HG02981 (cell line): Measurements from ENCODE around the gene LHX5.

Experiments
- ATAC-seq: cut with Tn5 transposase; IDR thresholded peaks from one replicate; pipeline ENCODE4 v1.9.1; 2021; ENCODE audit warnings: mild to moderate bottlenecking, moderate library complexity; ENCODE audit not compliant: unreplicated experiment

LHX5 gene

DNA sequence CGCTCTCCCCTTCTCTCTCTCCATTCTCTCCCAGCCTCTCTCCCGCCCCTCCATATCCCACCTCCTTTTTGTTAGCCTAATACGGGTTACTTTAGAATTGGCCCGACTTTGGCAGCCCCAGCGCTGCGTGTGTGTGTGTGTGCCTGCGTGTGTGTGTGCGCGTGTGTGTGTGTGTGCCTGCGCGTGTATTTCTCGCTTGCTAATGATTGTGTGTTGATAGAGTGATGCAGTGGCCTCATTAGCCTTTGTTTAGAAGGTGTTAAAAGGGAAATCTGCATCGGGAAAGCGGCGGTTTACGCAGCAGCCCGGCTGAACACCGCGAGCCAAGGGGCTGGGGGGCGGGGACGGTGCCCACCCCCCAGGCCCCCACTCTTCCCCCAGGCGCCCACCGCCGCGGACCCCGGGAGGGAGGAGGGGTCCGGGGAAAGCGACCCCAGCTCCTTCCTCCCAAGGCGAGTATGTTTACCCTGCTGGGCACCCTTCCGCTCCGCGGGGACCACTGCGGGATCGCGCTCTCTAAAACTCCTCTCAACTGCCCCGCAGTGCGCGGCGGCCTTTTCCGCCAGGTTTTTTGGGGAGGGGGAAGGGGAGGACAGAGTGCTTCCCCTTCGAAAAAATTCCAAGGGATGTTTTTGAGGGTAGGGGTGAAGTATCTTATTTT lies 6.8 kb upstream of the LHX5 start:
- ATAC-seq, result no peak

GRCh38 chr12:113477842-113478215 lies 6.2 kb upstream of the LHX5 start:
- ATAC-seq, result no peak

- ATAC-seq, result no peak
Observed at GRCh38 chr12:113477171-113477841, 5.6 kb upstream of the LHX5 start.

DNA sequence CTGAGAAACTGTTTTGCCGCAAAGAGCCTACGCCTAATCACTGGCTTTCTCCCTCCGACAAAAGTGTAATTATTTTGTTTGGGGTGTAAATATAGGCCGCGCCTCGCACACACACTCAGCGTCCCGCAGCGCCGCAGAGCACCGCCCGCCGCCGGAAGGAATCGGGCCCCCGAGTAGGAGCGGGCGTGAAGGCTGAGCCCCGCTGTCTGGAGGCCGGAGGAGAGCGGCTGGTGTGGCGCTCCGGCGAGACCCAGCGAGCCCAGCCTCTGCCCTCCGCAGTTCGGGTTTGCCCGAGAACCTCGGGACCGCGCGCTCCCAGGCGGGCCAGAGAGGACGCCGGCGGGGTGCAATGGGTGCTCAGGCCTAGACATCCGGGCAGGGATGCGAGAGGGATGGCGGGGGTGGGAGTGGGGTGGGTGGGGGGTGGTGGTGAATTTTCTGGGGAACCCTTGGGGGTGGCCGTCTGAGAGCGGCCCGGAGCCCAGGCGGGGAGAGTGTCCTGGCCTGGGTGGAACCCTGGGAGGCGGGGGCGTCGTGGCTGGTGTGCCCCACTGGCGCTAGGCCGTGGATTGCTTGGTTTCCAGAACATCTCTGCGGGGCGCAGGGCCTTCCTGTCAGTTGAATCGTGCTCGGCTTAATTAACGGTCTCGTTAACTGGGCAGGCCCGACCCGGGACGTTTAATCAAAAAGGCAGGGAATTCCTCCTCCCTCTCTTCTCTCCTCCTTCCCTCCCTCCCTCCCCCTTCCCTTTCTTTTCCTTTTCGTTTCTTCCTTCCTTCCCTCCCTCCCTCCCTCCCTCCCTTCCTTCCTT lies 4.7 kb upstream of the LHX5 start:
- ATAC-seq, result no peak

- no peak for ATAC-seq
Observed at GRCh38 chr12:113475451-113476175, 3.9 kb upstream of the LHX5 start.

GRCh38 chr12:113474635-113475436 lies 3.2 kb upstream of the LHX5 start:
- ATAC-seq, result no peak

DNA sequence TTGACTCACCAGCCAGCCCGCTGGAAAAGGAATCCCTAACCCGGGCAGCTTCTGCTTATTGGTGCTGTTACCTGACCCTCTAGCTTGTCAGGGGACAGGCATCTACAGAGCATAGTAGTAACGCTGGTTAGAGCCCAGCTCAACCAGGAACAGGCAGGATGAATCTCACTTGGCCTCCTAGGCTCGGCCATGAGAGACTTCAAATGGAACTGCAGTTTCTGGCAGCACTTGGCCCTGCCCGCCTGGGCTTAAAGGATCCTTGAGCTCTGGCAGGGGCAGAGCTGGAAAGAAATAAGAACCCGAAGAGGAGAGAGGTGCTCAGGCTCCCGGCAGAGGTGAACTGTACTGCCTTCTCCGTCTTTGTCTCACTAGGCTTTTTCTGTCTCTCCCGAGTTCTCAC lies 2.3 kb upstream of the LHX5 start:
- ATAC-seq, result no peak

DNA sequence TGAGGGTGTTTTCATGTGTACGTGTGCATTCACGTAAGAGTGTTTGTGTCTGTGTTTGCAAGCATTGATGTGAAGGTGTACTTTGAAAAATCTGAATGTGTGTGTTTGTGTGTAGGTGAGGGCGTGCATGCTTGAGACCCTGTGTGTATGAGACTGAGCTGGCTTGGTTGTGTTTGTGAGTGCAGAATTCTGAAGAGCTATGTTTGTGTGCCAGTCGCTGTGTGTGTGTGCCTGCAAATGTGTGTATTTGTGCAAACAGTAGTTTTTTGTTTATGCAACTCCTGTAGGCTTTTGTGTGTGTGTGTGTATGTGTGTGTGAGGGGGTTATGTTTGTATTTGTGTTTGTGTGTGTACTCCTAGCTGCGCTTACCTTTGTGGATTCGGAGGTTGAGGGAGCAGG lies 1.7 kb upstream of the LHX5 start:
- ATAC-seq, result no peak

- no peak for ATAC-seq
Observed at GRCh38 chr12:113472191-113473121, 785 bp upstream of the LHX5 start.

DNA sequence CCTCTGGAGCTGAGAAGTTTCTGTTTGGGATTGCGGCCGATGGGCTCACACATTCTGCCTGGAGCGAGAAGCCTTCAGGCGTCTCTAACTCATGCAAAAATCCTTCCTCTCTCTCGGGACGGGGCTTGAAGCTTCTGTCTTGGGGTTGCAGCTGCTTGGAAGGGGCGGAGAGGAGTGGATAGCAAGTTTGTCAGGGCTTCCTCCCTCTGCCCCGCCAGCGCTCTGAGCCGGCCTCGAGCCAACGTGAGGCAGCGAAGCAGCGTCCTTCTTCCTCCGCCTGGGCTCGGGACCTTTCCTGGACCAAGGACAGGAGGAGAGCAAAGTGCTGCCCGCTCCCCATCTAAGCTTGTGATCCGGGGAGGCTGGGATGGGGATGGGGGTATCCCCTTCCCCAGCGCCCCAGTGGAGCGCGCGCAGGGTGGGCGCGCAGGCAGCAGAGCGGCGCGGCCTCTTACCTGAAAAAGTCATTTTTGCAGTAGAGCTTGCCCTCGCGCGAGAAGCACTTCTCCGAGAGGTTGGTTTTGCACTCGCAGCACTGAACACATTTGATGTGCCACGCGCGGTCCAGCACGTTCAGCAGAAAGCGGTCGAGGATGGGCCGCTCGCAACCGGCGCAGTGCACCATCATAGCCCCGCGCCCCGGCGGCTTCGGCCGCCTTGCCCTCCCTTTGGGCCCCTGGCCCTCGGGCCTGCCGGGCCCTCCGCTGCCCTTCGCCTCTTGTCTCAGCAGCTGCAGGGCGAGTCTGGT lies 626 bp downstream of the LHX5 start:
- ATAC-seq, result no peak

- ATAC-seq, result no peak
Observed at GRCh38 chr12:113469949-113470743, 1.5 kb downstream of the LHX5 start.

GRCh38 chr12:113469224-113469948 lies 2.3 kb downstream of the LHX5 start:
- ATAC-seq, result no peak

GRCh38 chr12:113468365-113469223 lies 3.1 kb downstream of the LHX5 start:
- no peak for ATAC-seq

GRCh38 chr12:113467502-113468364 lies 3.9 kb downstream of the LHX5 start:
- no peak for ATAC-seq

- ATAC-seq, result no peak
Observed at GRCh38 chr12:113467142-113467501, 4.5 kb downstream of the LHX5 start.
